K562 (cell line): Measurements from ENCODE around the gene GFI1. TPM values are rescaled to one million over a fixed set of nuclear protein-coding genes. Genes with fewer than 3 reads are reported as not detected.
A peak's percentile ranks its signal among the peaks of the same experiment; 100 is the strongest.

ENCODE experiments used
- CREB5 ChIP-seq: fragments of 250-450 bp; sonication (Bioruptor Pico); IDR thresholded peaks from 2 replicates; pipeline ENCODE4 v1.5.0; 2020; ENCODE audit warnings: mild to moderate bottlenecking
- ETV5 ChIP-seq: sonication (generic); formaldehyde crosslinking; IDR thresholded peaks from 2 replicates; pipeline ENCODE4 v1.4.0; 2020; ENCODE audit warnings: low read depth, mild to moderate bottlenecking, missing genetic modification reagents
- FOXK2 ChIP-seq, 2 experiments: fragments of 450-650 bp; IDR thresholded peaks in 1 of 2; conservative IDR thresholded peaks in 1 of 2; 2 replicates each; pipeline ENCODE4 v1.6.1; 2016; ENCODE audit warnings: low read depth in 2 of 2, mild to moderate bottlenecking in 1 of 2
- FOXP1 ChIP-seq: sonication (generic); formaldehyde crosslinking; IDR thresholded peaks from 2 replicates; pipeline ENCODE4 v1.8.0; 2022; ENCODE audit warnings: mild to moderate bottlenecking, missing genetic modification reagents
- HMGN3 ChIP-seq: IDR thresholded peaks from 2 replicates; pipeline ENCODE4 v1.6.1; 2011; ENCODE audit warnings: borderline replicate concordance, low read depth, mild to moderate bottlenecking, mixed read lengths, low read length; ENCODE audit not compliant: insufficient read length; ENCODE audit errors: extremely low read depth
- HOMEZ ChIP-seq: fragments of 250-450 bp; sonication (Bioruptor Pico); IDR thresholded peaks from 2 replicates; pipeline ENCODE4 v1.4.0; 2020; ENCODE audit warnings: mild to moderate bottlenecking, moderate library complexity
- ILK ChIP-seq: fragments of 450-650 bp; IDR thresholded peaks from 2 replicates; pipeline ENCODE4 v1.6.1; 2016; ENCODE audit warnings: missing genetic modification characterization, low read depth, mild to moderate bottlenecking, missing compliant biosample characterization, moderate library complexity, borderline replicate concordance
- KDM5B ChIP-seq: fragments of 200-600 bp; sonication (generic); IDR thresholded peaks from 2 replicates; pipeline ENCODE4 v1.6.1; 2012; ENCODE audit warnings: low read depth, mild to moderate bottlenecking, moderate library complexity, low read length, control low read depth, inconsistent platforms; ENCODE audit not compliant: insufficient replicate concordance
- KHSRP ChIP-seq: fragments of 450-650 bp; IDR thresholded peaks from 2 replicates; pipeline ENCODE4 v1.6.1; 2017
- KLF10 ChIP-seq: fragments of 250-450 bp; sonication (Bioruptor Pico); IDR thresholded peaks from 2 replicates; pipeline ENCODE4 v1.6.1; 2021; ENCODE audit warnings: matching md5 sums
- KLF6 ChIP-seq: fragments of 250-450 bp; sonication (Bioruptor Pico); IDR thresholded peaks from 2 replicates; pipeline ENCODE4 v1.4.0; 2020; ENCODE audit warnings: mild to moderate bottlenecking, moderate library complexity, borderline replicate concordance
- NFATC3 ChIP-seq: fragments of 450-650 bp; IDR thresholded peaks from 2 replicates; pipeline ENCODE4 v1.6.1; 2017; ENCODE audit warnings: mild to moderate bottlenecking
- RAD21 ChIP-seq, 2 experiments: fragments of 250-450 bp in 1 of 2; fragments of 450-650 bp in 1 of 2; sonication (Bioruptor Pico) in 1 of 2; formaldehyde crosslinking in 1 of 2; IDR thresholded peaks in 1 of 2; conservative IDR thresholded peaks in 1 of 2; 2 replicates each; pipeline versions ENCODE4 v1.4.0 to v1.8.0; 2020 to 2022; ENCODE audit warnings: mild to moderate bottlenecking in 2 of 2, moderate library complexity in 1 of 2
- RBM15 ChIP-seq: fragments of 200-400 bp; formaldehyde crosslinking; IDR thresholded peaks from 2 replicates; pipeline ENCODE4 v1.6.1; 2018; ENCODE audit warnings: mild to moderate bottlenecking, low read length, moderate library complexity; ENCODE audit not compliant: insufficient read depth
- RHOXF2B ChIP-seq: fragments of 250-450 bp; sonication (Bioruptor Pico); conservative IDR thresholded peaks from 2 replicates; pipeline ENCODE4 v1.5.1; 2021
- SIN3A ChIP-seq, 2 experiments: fragments of 150-350 bp in 1 of 2; IDR thresholded peaks; 2 replicates each; pipeline ENCODE4 v1.6.1; 2011 to 2016; ENCODE audit warnings: borderline replicate concordance in 2 of 2, low read depth in 2 of 2, low read length in 2 of 2, mild to moderate bottlenecking in 2 of 2, moderate library complexity in 2 of 2; ENCODE audit not compliant: control insufficient read depth in 1 of 2
- SMAD3 ChIP-seq: fragments of 450-650 bp; formaldehyde crosslinking; conservative IDR thresholded peaks from 2 replicates; pipeline ENCODE4 v1.4.0; 2020; ENCODE audit warnings: mild to moderate bottlenecking
- SMARCA5 ChIP-seq: fragments of 450-650 bp; IDR thresholded peaks from 2 replicates; pipeline ENCODE4 v1.6.1; 2016
- SNIP1 ChIP-seq: fragments of 450-650 bp; IDR thresholded peaks from 2 replicates; pipeline ENCODE4 v1.7.1; 2017; ENCODE audit warnings: low read depth, mild to moderate bottlenecking
- XRCC4 ChIP-seq: IDR thresholded peaks from one replicate; pipeline ENCODE4 v1.6.1; 2011; ENCODE audit not compliant: insufficient read depth, insufficient read length; ENCODE audit errors: extremely low read depth
- YBX1 ChIP-seq: fragments of 450-650 bp; IDR thresholded peaks from 2 replicates; pipeline ENCODE4 v1.7.1; 2016; ENCODE audit warnings: mild to moderate bottlenecking
- ZNF124 ChIP-seq: sonication (generic); formaldehyde crosslinking; IDR thresholded peaks from 2 replicates; pipeline ENCODE4 v1.8.1; 2022; ENCODE audit warnings: missing genetic modification reagents
- ZNF165 ChIP-seq: fragments of 250-450 bp; sonication (Bioruptor Pico); IDR thresholded peaks from 2 replicates; pipeline ENCODE4 v1.4.0; 2020; ENCODE audit warnings: borderline replicate concordance
- ZNF274 ChIP-seq: IDR thresholded peaks from 2 replicates; pipeline ENCODE4 v1.6.1; 2011; ENCODE audit warnings: low read depth, mild to moderate bottlenecking, low read length, moderate library complexity, borderline replicate concordance
- ZNF740 ChIP-seq, 3 experiments: fragments of 200-800 bp in 1 of 3; sonication (Bioruptor generic) in 1 of 3; sonication (generic) in 1 of 3; formaldehyde crosslinking in 1 of 3; IDR thresholded peaks; 2 replicates each; pipeline versions ENCODE4 v1.6.1 to v1.8.0; 2016 to 2022; ENCODE audit warnings: mild to moderate bottlenecking in 2 of 3, missing compliant biosample characterization in 2 of 3, missing genetic modification characterization in 2 of 3, missing genetic modification reagents in 1 of 3
- polyA plus RNA-seq, 8 experiments: library from polyadenylated mRNA; depleted of rRNA in 4 of 8; stranded (reverse) in 5 of 8; unstranded in 3 of 8; fragments of >200 nt; fragmentation: Nextera tagmentation in 2 of 8; fragmentation: Illumina TruSeq in 1 of 8; extraction: Ambion mirVana in 2 of 8; extraction: Trizol in 1 of 8; gene quantifications; 2 replicates each; pipeline versions ENCODE4 v1.2.1 to v1.2.3, GENCODE V29; 2011 to 2014; ENCODE audit warnings: inconsistent platforms in 1 of 8, missing spikeins in 1 of 8
- total RNA-seq, 7 experiments: library from RNA; depleted of rRNA in 6 of 7; stranded (reverse); fragments of >200 nt in 6 of 7; fragmentation: Illumina TruSeq in 2 of 7; extraction: Trizol in 2 of 7; gene quantifications; 2 replicates each; pipeline versions ENCODE4 v1.2.1 to v1.2.3, GENCODE V29; 2011 to 2021; ENCODE audit warnings: low replicate concordance in 1 of 7

Gene GFI1
- total and polyA plus RNA-seq, 9 of the 15 experiments (the other 6 are each of a cell fraction or from before 2014, with no cell fraction given) = 0.07 to 0.93 (median 0.46) TPM

- TF ChIP-seq CREB5 (CRISPR knock-in tag) (no peak), ZNF740 (CRISPR knock-in tag; IDR thresholded peaks at IDR 0.05) (no peak), ZNF740 (tag; IDR thresholded peaks at IDR 0.05) (no peak), ZNF124 (no peak), XRCC4 (no peak), RAD21 (CRISPR knock-in tag; conservative IDR thresholded peaks at IDR 0.05 in 1 of 2, IDR thresholded peaks at IDR 0.05 in 1 of 2) (0 out of 4 replicates have a peak, but pooled peaks of 1 of the 2 experiments have one; percentile 11), FOXP1 (CRISPR knock-in tag) (no peak), KLF10 (CRISPR knock-in tag) (no peak), NFATC3 (no peak), ETV5 (no peak), SMAD3 (no peak), ZNF165 (no peak), KDM5B (no peak), RBM15 (no peak), KHSRP (no peak), HOMEZ (CRISPR knock-in tag) (no peak), SIN3A (IDR thresholded peaks at IDR 0.05; ENCODE audit: borderline replicate concordance in 2 of 2, control insufficient read depth in 1 of 2, low read depth in 2 of 2, low read length in 2 of 2) (no peak), FOXK2 (conservative IDR thresholded peaks at IDR 0.05 in 1 of 2, IDR thresholded peaks at IDR 0.05 in 1 of 2; ENCODE audit: low read depth in 2 of 2) (no peak), KLF6 (no peak), ILK (tag) (no peak), HMGN3 (no peak), SNIP1 (no peak), SMARCA5 (no peak), YBX1 (no peak), ZNF274 (no peak), RHOXF2B (no peak)
Observed at GRCh38 chr1:92459871-92460320, 26.8 kb downstream of the GFI1 start (continued).
